ENCODE measurements around the gene SLC6A19.

SLC6A19 gene

DNA sequence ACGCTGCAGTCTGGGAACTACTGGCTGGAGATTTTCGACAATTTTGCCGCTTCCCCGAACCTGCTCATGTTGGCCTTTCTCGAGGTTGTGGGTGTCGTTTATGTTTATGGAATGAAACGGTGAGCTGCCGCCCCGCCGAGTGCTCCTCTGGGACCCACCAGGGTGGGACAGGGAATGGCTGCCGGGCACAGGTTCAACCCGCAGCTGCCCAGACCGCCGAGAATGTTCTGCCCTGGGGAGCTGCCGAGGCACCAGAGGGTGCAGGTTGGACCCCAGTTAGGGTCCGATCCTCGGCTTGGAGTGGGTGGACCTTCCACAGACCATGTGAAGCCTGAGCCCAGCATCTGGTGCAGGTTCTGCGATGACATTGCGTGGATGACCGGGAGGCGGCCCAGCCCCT is 42.9 kb downstream of the SLC6A19 start:
- DNase-seq (ENCODE audit: low read depth in 3 of 3), result no peak

DNA sequence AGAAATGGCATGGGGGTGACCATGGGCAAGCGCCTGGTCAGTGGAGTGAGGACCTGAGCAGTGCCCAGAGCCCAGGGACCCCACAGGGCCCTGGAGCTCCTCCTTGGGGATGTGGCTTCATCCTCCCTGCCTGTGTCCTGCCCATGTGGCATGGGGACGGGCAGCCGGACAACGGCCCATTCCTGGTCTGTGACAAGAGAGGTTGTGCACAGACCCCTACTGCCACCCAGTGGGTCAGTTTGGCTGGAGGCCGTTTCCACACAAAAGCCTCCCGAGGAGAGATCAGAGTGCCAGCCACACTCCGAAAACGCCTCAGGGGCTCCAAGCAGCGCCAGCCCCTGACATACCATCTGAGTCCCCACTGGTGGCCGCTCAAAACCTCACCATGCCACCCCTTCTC is 43.6 kb downstream of the SLC6A19 start:
- no peak for DNase-seq (ENCODE audit: low read depth in 3 of 3)

DNA sequence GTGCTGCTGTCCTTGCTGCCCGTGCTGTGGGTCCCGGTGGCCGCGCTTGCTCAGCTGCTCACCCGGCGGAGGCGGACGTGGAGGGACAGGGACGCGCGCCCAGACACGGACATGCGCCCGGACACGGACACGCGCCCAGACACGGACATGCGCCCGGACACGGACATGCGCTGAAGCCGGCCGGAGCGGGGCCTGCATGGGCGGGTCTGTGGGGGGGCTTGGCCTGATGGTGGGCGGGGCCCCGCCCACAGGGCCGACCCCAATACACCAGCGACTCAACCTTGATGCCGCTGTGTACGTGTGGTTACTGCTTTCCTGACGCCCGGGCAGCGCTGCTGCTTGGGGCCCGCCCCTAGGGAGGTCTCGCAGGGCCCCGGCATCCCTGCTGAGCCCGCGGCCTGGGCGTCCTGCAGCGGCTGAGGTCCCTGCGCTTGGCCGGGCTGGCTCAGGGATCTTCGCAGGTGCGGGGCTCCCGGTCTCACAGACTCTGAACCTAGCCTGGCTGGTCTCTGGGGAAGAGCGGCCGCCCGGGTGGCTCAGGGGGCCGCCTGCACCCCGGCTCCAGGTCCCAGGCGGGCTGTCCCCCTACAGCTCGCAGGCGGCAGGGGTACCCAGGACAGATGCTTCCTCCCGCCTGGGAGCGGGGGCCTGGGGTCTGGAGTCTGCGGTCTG is 44.6 kb downstream of the SLC6A19 start:
- no peak for DNase-seq (ENCODE audit: low read depth in 3 of 3)

DNA sequence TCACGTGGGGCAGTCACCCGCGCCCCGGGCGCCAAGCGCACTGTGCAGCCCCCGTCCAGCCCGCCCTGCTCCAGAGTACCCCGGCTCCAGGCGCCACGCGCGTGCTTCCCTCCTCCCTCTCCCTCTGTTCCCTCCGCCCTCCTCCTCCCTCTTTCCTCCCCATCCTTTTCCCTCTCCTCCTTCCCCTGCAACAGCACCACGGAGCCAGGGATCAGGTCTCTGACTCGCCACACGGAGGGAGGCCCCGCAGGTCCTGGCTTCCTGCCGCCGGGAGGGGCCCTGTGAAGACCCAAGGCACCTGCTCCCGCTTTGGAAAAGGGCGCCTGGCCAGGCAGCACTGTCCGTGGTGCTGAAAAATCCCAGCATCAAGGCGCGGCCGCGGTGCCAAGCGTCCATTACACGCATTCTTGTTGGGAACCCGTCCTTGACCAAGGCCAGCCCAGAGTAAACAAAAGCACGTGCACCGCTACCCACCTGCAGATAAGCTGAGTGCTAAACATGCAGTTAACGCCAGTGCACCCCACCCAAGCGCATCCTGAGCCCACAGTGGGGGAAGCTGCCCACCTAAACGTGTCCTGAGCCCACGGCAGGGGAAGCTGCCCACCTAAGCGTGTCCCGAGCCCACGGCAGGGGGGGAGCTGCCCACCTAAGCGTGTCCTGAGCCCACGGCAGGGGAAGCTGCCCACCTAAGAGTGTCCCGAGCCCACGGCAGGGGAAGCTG is 45.5 kb downstream of the SLC6A19 start:
- no peak for DNase-seq (ENCODE audit: low read depth in 3 of 3)

DNA sequence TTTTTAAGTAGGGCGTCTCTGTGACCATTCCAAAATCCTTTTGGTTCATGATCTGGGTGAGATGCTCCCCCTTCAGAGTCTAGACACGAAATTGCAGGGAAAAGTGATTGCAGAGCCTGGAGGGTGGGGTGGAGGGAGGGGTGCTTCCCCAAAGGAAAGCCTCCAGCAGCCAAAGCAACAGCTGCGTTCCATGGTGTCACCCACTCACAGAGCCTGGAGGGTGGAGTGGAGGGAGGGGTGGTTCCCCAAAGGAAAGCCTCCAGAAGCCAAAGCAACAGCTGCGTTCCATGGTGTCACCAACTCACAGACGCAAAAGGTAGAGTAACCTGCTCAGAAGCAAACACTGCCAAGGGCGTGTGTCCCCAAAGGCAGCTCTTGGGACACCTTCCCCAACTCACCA is 46.4 kb downstream of the SLC6A19 start:
- DNase-seq (ENCODE audit: low read depth in 3 of 3), result no peak

DNA sequence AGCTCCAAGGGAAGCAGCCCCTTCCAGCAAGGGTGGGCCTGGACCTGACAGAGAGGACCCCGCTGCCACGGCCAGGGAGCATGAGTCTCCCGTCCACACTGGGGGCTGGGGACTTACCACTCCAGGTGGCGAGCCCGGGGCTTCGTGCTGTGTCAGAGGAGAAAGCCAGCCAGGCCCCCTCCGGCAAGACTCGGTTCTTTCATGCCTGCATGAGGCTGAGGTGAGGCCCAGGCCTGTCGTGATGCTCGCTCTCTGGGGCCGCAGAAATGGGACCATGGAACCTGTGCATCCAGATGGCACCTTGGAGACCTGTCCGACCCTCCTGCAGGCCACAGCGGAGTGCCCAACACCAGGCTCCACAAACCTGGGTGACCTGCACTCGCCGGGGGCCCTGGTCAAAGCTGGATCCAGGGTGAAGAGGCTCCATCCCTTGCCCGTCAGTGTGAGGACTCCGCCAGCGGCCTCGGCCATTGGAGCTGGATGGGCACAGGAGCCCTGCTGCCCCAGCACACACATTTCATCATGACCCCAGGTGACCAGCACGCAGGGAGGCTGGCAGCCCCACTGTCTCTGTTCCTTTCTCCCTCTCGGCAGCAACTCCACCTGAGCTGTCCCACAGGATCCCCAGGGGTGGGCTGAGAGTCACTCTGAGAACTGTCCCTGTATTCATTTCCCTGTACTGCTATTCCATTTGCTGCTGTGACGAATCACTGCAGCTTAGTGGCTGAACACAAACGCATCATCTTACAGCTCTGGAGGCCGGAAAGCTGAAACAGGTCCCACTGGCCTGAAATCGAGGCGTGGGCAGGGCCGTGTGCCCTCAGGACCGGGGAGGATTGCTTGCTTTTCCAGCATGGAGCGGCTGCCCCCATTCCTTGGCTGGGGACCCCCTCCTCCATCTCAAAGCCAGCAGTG is 48.2 kb downstream of the SLC6A19 start:
- no peak for DNase-seq (ENCODE audit: low read depth in 3 of 3)

DNA sequence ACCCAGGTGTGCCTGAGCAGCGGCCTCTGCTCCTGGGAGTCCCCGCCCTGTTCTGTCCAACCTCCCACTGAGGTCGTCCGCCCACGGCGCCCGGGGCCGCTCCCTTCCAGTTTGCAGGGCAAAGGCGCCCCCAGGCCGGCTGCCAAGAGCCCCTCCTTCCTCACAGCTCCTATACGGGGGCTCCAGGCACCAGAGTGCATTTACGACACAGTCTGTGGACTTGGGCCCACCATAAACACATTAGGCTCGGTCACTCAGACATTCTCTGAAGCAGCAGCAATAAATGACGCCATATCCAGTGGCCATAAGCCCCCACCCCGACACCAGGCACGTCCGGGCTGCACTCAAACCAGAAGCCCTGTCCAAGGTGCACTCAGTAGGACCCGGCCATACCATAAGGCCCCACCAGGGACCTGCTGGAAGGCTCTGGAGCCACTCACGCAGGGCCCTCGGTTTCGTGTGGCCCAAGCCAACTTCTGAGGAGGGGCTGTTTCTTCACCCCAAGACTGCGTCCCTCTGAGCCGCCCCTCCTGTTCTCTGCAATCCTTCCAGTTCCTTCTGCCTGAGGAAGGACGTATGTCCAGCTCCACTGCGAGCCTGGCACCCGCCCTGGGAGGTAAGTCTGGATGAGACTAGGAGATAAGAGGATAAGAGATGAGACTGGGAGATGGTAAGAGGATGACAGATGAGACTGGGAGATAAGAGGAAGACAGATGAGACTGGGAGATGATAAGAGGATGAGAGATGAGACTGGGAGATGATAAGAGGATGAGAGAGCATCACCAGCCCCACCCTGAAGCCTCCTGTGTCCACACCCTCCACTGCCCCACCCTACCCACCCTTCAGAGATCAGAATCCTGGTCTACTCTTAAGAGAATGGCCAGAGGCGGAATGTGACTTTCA is 50.5 kb downstream of the SLC6A19 start:
- no peak for DNase-seq (ENCODE audit: low read depth in 3 of 3)

DNA sequence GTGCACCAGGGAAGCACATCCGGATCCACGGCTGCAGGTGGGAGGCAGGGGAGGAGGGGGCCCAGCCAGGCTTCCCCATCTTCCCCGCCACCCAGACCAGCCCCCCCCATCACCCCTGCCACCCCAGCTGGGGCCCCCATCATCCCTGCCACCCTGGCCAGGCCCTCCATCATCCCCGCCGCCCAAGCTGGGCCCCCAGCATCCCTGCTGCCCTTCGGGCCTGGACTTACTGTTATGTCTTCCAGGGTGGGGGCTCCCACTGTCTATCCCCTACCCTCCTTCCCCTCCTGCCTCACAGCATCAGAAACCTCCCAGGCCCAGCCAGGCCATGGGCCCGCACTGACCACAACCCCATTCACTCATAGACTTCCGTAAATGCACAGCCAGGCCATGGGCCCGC is 51.3 kb downstream of the SLC6A19 start:
- no peak for DNase-seq (ENCODE audit: low read depth in 3 of 3)

DNA sequence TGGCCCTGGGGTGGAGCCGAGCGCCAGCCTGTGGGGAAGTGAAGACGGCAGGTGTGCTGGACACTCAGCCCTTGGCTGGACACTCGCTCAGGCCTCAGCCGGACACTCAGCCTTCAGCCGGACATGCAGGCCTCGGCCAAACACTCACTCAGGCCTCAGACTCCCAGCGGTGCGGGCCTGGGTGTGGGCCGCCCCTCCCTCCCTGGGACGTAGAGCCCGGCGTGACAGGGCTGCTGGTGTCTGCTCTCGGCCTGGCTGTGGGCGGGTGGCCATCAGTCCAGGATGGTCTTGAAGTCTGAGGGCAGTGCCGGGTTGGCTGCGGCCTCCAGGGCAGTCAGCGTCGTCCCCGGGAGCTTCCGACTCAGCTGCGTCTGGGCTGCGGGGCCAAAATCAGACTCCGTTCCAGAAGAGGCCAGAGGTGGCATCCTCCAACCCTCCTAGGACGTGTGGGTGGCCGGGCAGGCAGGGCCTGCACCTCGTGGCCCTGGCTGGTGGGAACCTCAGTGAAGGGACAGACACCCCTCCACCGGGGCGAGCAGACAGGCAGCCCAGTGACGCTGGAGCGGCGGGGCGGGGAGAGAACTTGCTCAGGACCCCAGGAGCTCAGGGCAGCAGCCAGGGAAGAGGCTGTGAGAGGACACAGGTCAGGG is 52.2 kb downstream of the SLC6A19 start:
- no peak for DNase-seq (ENCODE audit: low read depth in 3 of 3)

DNA sequence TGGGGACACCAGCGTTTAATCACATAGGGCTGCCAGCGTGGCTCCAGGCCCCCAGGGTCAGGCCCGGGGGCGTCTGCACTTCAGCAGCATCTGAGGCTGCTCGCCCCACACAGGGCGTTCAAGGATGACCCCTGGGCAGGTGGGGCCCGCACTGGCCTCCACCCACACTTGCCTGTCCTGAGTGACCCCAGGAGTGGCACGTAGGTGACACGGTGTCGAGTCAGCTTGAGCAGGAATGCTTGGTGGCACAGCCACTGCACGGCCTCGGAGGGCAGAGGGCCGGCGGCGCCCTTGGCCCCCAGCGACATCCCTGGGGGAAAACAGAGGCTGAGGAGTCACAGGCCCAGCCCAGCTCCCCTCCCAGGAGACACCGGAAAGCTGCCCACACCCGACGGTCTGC is 52.8 kb downstream of the SLC6A19 start:
- no peak for DNase-seq (ENCODE audit: low read depth in 3 of 3)

DNA sequence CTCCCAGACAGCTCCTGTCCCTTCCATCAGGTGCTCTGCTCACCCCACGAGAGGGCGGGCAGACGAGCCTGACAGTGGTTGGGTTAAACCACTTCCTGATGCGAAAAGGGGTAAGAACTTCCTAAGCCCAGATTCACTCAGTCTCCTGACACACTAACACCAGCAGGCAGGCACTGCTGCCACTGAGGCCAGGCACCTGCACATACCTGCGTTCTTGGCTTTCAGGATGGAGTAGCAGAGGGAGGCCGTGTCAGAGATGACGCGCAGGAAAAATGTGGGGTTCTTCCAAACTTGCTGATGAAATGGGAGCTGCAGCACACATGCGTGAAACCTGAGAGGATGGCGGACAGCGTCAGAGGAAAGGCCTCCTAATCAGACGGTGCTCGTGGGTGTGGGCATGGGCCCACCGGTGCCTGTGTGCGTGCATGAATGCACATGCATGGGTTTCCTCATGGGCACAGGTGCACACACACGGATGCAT is 53.7 kb downstream of the SLC6A19 start:
- peak in 1 of 3 donors; percentile 7 for DNase-seq (ENCODE audit: low read depth in 3 of 3)

DNA sequence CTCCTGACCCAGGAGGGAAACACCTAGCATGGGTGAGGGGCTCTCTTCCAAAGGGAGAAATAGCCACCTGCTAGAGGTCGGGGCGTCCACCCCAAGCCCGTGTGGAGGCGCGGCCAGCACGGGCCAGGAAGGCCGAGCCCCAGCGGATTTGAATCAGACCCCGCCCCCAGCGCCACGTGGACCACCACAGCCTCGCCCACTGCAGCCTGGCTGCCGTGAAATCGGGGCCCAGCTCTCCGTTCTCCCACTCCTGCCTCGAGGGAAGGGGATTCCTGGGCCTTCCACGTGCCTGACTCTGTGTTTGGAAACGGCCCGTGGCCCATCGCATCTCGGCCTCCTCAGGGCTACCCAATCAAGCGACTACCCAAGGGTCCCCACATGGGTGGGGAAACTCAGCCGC is 55.4 kb downstream of the SLC6A19 start:
- no peak for DNase-seq (ENCODE audit: low read depth in 3 of 3)

DNA sequence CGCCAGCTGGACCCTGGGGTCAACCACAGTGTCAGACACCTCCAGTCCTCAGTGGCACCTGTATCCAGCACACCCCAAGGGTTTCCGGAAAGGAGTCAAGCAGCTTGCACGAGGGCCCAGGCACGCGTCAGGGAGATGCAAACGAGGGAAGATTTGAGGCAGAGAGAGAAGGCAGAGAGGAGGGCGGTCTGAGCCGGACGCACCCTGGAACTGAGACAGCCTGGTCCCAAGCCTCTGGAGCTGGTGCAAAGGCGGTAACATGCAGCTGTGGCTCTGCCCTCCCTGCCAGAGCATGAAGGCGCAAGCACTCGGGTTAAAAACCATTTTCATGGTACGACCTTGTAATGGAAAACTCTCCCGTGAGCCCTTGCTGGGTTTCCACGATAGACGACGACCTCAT is 56.0 kb downstream of the SLC6A19 start:
- DNase-seq (ENCODE audit: low read depth in 3 of 3), result no peak

DNA sequence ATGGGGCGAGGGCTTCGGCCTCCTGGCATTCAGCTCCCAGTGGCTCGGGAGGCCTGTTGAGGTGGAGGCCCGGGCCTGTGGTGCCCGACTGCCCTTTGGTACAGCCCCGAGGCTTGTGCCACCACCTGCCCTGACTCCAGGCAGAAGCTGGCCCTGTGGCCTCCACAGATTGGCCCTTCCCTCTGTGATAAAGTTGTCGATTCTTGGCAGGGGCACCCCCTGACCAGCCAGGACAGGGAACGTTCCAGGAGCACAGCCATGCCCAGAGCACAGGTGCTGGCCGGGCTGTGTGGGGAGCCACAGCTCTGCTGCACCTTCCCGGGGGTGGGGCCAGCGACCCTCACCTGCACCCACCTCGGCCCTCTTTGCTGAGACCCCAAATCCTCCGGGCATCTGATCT is 56.4 kb downstream of the SLC6A19 start:
- no peak for DNase-seq (ENCODE audit: low read depth in 3 of 3)

DNA sequence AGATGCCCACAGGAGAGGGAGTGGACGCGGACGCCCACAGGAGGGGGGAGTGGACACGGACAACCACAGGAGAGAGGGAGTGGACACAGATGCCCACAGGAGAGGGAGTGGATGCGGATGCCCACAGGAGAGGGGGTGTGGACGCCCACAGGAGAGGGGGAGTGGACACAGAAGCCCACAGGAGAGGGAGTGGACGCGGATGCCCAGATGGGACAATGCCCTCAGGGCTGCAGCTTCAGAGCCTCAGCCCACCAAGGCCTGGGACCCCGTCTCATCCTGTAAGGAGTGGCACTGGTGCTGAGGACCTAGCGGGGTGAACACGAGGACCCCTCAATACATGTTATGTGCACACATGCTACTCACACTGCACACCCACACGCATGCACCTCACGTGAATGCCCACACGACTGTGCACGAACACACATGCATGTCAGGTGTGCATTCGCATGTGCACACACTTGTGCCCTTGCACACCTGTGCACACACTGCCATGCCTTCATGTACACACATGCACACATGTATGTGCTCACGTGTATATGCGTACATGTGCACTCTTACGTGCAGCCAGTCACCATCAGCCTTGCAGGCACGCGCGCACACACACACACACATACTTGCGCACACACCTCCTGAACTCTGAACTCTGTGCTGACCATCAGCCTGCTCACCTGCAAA is 58.5 kb downstream of the SLC6A19 start:
- no peak for DNase-seq (ENCODE audit: low read depth in 3 of 3)

DNA sequence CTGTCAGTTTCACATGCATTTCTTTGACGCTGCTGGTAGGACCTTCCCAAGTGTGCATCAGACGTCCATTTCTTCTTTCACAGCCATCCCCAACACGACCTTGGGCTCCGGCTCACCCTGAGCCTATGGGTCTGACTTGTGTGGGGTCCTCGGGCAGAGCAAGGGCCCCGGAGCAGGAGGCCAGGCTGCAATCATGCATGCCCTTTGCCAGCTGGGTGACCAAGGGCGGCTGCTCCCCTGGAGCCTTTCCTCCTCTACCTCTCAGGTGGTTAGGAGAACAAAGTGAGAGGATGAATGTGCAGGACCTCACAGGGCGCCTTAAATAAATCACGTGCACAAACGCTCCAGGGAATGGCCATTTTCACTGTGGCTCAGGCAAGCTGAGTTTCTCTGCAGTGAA is 60.2 kb downstream of the SLC6A19 start:
- DNase-seq (ENCODE audit: low read depth in 3 of 3), result no peak

DNA sequence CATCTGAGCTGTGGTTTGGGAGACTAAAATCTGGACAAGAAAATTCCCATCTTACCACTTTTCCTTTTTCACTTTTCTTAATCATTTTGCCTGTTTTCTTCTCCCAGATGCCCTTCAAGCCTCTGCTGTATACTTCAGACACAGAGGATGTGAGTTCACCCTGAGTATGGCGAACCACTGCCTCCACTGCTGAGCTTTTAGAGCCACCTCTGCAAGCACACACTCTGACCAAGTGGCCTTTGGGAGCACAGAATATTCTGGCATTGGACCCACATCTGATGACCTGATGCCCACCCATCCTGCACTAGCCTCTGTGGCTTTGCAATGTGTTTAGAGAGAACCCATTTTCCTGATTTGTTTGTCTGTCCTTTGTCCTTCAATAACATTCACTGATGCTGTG is 61.0 kb downstream of the SLC6A19 start:
- DNase-seq (ENCODE audit: low read depth in 3 of 3), result no peak

DNA sequence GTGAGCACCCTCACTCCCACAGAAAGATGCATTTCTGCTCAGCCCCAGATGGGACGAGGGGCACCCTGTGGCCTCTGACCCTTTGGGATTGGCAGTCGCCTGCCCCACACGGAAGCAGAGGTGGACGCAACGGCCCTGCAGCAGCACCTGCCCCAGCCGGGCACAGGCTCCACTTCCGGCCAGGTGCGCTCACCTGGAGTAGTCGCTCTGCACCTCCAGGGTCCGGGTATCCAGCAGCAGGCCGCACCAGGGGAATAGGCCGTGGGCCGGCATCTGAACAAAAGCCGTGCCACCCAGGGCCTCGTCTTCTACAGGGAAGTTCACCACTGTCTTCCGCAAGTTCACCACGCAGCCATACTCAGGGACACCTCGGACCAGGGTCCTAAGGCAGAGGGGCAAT is 62.8 kb downstream of the SLC6A19 start:
- no peak for DNase-seq (ENCODE audit: low read depth in 3 of 3)

DNA sequence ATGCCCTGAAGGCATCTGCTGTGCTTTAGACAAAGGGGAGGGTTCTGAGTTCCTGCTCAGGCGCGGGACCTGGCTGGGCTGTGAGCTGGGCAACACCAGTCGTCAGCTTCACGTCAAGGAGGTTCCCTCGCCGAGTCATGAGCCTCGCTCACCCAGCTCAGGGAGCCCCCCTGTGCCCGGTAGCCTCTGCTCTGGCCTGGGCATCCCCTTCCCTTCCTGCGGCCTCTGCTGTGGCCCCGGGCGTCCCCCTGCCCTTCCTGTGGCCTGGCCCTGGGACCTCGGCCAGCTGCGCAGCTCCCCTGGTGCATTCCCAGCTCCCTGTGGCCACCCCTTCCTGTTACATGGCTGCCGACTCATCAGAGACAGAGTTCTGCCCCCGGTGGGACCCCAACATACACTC is 63.6 kb downstream of the SLC6A19 start:
- DNase-seq (ENCODE audit: low read depth in 3 of 3), result no peak
